GM20000 (cell line): Measurements from ENCODE around the gene ATP1A2.

Experiments used
- DNase-seq: peaks from one replicate; pipeline ENCODE4 v3.0.0; 2012; ENCODE audit warnings: low spot score
- CTCF ChIP-seq: IDR thresholded peaks from 2 replicates; pipeline ENCODE4 v1.5.1; 2012; ENCODE audit warnings: mild to moderate bottlenecking, control low read depth; ENCODE audit errors: extremely low read depth, missing control alignments

Gene ATP1A2

GRCh38 chr1:160074865-160075264, 40.7 kb upstream of the ATP1A2 start:
- TF ChIP-seq CTCF: no peak
- no peak for DNase-seq

- TF ChIP-seq CTCF: no peak
- no peak for DNase-seq
Observed at GRCh38 chr1:160075836-160076235, 39.7 kb upstream of the ATP1A2 start.

- DNase-seq: no peak
- TF ChIP-seq CTCF: no peak
Observed at GRCh38 chr1:160076295-160076694, 39.3 kb upstream of the ATP1A2 start.

- no peak for DNase-seq
- no peak for TF ChIP-seq CTCF
Observed at GRCh38 chr1:160077486-160077885, 38.1 kb upstream of the ATP1A2 start.

GRCh38 chr1:160078512-160079195, 36.9 kb upstream of the ATP1A2 start:
- peak; percentile 81 for TF ChIP-seq CTCF
- peak; percentile 82 for DNase-seq

- no peak for DNase-seq
- TF ChIP-seq CTCF: no peak
Observed at GRCh38 chr1:160079448-160079847, 36.1 kb upstream of the ATP1A2 start.

GRCh38 chr1:160080381-160081100, 35.0 kb upstream of the ATP1A2 start:
- no peak for DNase-seq
- TF ChIP-seq CTCF: no peak
